Loucy (cell line): Measurements from ENCODE around the gene PDE10A.

Source experiments
- EZH2phosphoT487 ChIP-seq: fragments of 200-600 bp; IDR thresholded peaks from 2 replicates; pipeline ENCODE4 v1.6.1; 2018; ENCODE audit warnings: antibody characterized with exemption, mild to moderate bottlenecking, moderate library complexity, borderline replicate concordance
- TF ChIP-seq, protein P1 (sequence below): fragments of 200-600 bp; sonication (generic); conservative IDR thresholded peaks from 2 replicates; pipeline ENCODE4 v1.5.1; 2014; ENCODE audit warnings: mild to moderate bottlenecking, antibody characterized with exemption, low read length

- TF ChIP-seq, protein P1, sequence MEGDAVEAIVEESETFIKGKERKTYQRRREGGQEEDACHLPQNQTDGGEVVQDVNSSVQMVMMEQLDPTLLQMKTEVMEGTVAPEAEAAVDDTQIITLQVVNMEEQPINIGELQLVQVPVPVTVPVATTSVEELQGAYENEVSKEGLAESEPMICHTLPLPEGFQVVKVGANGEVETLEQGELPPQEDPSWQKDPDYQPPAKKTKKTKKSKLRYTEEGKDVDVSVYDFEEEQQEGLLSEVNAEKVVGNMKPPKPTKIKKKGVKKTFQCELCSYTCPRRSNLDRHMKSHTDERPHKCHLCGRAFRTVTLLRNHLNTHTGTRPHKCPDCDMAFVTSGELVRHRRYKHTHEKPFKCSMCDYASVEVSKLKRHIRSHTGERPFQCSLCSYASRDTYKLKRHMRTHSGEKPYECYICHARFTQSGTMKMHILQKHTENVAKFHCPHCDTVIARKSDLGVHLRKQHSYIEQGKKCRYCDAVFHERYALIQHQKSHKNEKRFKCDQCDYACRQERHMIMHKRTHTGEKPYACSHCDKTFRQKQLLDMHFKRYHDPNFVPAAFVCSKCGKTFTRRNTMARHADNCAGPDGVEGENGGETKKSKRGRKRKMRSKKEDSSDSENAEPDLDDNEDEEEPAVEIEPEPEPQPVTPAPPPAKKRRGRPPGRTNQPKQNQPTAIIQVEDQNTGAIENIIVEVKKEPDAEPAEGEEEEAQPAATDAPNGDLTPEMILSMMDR = no peak
- no peak for TF ChIP-seq EZH2phosphoT487
These were observed 111.2 kb downstream of the PDE10A start for GRCh38 chr6:165551828-165552227.
